Activated CD8-positive, alpha-beta T cell treated with anti-CD3 and anti-CD28 coated beads for 36 hours (primary cell): Measurements from ENCODE around the gene GSTA5. TPM values are rescaled to one million over a fixed set of nuclear protein-coding genes. Genes with fewer than 3 reads are reported as not detected.
"Not testable (repeated sequence)": the region's sequence is repeated elsewhere in the genome, so short reads cannot be mapped to it uniquely, and the experiment has no call there.

Experiments
- ATAC-seq: fragments of 200-7000 bp; cut with Tn5 transposase; one replicate; pipeline ENCODE4 v1.10.0; 2021; ENCODE audit warnings: mild to moderate bottlenecking, moderate library complexity
- CTCF ChIA-PET: fragments of 350-600 bp; sonication (Branson Sonifier 250); formaldehyde crosslinking; loops from one replicate; lab custom pipeline; 2021; ENCODE audit warnings: antibody characterized with exemption; lab: Charles Lee
- POLR2A ChIA-PET: fragments of 350-600 bp; sonication (Branson Sonifier 250); formaldehyde crosslinking; loops from one replicate; lab custom pipeline; 2021; ENCODE audit warnings: antibody characterized with exemption; lab: Charles Lee
- DNase-seq: peaks from one replicate; pipeline ENCODE4 v3.0.0-alpha.2; 2020
- H3K27ac Mint-ChIP-seq: one replicate; pipeline ENCODE4 v1.8.0; 2021; ENCODE audit warnings: mild to moderate bottlenecking, mixed read lengths
- H3K27me3 Mint-ChIP-seq: one replicate; pipeline ENCODE4 v1.8.0; 2021; ENCODE audit warnings: mixed read lengths
- H3K36me3 Mint-ChIP-seq: one replicate; pipeline ENCODE4 v1.8.0; 2021; ENCODE audit warnings: low read depth, mixed read lengths
- H3K4me1 Mint-ChIP-seq: one replicate; pipeline ENCODE4 v1.8.0; 2021; ENCODE audit warnings: low read depth, mixed read lengths
- H3K4me3 Mint-ChIP-seq: one replicate; pipeline ENCODE4 v1.8.0; 2021; ENCODE audit warnings: mild to moderate bottlenecking, moderate library complexity, mixed read lengths
- H3K9me3 Mint-ChIP-seq: one replicate; pipeline ENCODE4 v1.8.0; 2021; ENCODE audit warnings: mixed read lengths
- CTCF ChIP-seq: fragments of 200-600 bp; IDR thresholded peaks from one replicate; pipeline ENCODE4 v1.8.0; 2022; ENCODE audit warnings: antibody characterized with exemption, mild to moderate bottlenecking
- intact Hi-C: fragments of 100-400 bp; cut with micrococcal nuclease; formaldehyde crosslinking; loops from one replicate; pipeline ENCODE4 v1.10.0; 2022
- total RNA-seq, 2 experiments: library from RNA; stranded (reverse); gene quantifications; one replicate each; pipeline ENCODE4 v1.2.3, GENCODE V29; 2021

Gene GSTA5
- total RNA-seq, 2 experiments from 2014 or later = not detected

- Mint-ChIP-seq H3K27ac (no peak overlapping the region), H3K4me3 (no peak overlapping the region), H3K36me3 (no peaks in the 10 kb centered on the region), H3K4me1 (no peaks in the 10 kb centered on the region), H3K9me3 (peaks cover 11% of the 10 kb centered on the region), H3K27me3 (peaks cover 7% of the 10 kb centered on the region)
- POLR2A ChIA-PET = interaction anchor here (0.6 kb wide), 1 partner anchor 181 kb away, joined by 3 read pairs; no protein-coding TSS in a partner anchor
- CTCF ChIA-PET = interaction anchor here (0.9 kb wide), 1 partner anchor 17 kb away, joined by 3 read pairs; no protein-coding TSS in a partner anchor
- TF ChIP-seq CTCF = no peak
- DNase-seq (no peak), ATAC-seq (no peak)
- intact Hi-C loops = no loop called here
These were observed 18.8 kb downstream of the GSTA5 start for GRCh38 chr6:52821842-52822241.

DNA sequence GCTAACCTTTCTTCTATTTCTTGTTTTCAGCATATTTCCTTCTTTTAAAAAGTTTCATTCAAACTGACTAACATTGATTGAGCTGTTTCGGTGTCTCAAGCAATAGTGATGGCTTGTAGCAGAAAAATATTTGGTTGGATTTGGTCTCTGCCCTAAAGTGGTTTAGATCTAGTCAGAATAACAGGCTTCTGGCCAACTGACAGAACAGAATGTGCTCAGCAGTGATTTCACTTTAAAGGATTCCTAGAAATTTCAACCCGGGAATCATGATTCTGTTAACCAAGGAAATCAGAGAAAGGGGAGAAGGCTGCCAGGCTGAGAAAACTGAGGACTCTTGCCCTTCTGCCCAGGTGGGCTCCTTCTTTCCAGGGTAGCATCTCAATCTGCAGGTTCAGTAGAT lies 20.4 kb downstream of the GSTA5 start:
- DNase-seq (no peak), ATAC-seq (no peak)
- H3K4me3 Mint-ChIP-seq = no peak overlapping the region
- intact Hi-C loops = no loop called here
- CTCF ChIA-PET = no interaction called here
- H3K4me1 Mint-ChIP-seq = no peaks in the 10 kb centered on the region
- H3K36me3 Mint-ChIP-seq = no peaks in the 10 kb centered on the region
- peaks cover 11% of the 10 kb centered on the region for H3K9me3 Mint-ChIP-seq
- TF ChIP-seq CTCF = no peak
- no peak overlapping the region for H3K27ac Mint-ChIP-seq
- POLR2A ChIA-PET = no interaction called here
- H3K27me3 Mint-ChIP-seq = peaks cover 4% of the 10 kb centered on the region

DNA sequence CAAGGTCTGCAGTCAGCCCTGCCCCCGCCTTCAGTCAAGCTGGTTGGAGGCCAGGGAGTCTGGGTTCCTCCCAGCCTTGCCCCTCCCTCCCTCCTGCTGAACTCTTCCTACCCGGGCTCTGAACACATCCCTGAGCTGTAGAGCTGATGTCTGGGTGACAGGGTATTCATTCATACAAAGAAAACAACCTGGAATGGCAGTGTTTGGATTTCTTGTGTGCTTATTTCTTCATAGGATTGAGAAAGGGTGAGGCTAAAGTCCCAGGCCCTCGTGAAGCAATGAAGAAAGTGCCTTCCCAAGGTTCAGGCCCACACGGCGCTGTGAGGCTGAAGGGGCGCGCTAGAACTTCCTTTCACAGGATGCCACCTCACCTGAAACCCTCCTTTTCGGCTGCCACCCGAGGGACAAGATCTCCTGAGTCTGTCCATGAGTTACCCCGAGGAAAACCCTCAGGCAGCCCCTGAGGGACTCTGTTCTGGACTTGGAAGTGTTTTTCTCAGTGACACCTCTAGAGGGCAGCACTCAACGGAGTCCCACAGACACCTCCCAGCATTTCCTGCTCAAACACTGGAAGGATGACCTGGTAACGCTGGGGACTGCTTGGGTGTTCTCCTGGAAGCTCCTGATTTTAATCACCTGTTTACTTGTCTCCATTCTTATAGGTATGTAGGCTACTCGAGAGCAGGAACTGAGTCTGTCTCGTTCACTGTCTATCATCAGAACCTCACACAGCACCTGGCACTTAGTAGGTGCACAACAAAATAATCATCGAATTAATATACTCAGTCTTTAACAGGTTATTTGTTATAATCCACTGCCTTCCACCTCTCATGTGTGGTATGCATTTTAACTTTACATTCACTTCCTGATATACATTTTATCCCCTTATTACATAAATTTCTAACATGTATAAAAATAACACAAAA lies 25.2 kb downstream of the GSTA5 start:
- CTCF ChIA-PET = interaction anchor here (0.7 to 1.3 kb wide), 5 partner anchors 13 to 250 kb away, joined by 3 to 4 read pairs (median 3); partner anchors contain the start of genes FBXO9 and GSTA4
- intact Hi-C loops = no loop called here
- DNase-seq = peak; percentile 54
- Mint-ChIP-seq H3K4me3 (no peak overlapping the region), H3K27ac (no peak overlapping the region), H3K4me1 (no peaks in the 10 kb centered on the region), H3K36me3 (no peaks in the 10 kb centered on the region), H3K27me3 (peaks cover 3% of the 10 kb centered on the region), H3K9me3 (no peaks in the 10 kb centered on the region)
- POLR2A ChIA-PET = interaction anchor here (0.6 kb wide), 1 partner anchor 181 kb away, joined by 3 read pairs; no protein-coding TSS in a partner anchor
- ATAC-seq = peak; percentile 91
- peak; percentile 68 for TF ChIP-seq CTCF

- CTCF ChIA-PET = interaction anchor here (0.6 to 1.0 kb wide), 4 partner anchors 12 to 534 kb away, joined by 3 read pairs; partner anchors contain the start of genes ELOVL5, FBXO9 and GSTA4
- ATAC-seq, H3K9me3 Mint-ChIP-seq, intact Hi-C loops, H3K27me3 Mint-ChIP-seq, H3K36me3 Mint-ChIP-seq, H3K4me1 Mint-ChIP-seq, H3K27ac Mint-ChIP-seq, DNase-seq, POLR2A ChIA-PET, H3K4me3 Mint-ChIP-seq: not testable (repeated sequence)
These were observed 26.1 kb downstream of the GSTA5 start for GRCh38 chr6:52814545-52814944.

DNA sequence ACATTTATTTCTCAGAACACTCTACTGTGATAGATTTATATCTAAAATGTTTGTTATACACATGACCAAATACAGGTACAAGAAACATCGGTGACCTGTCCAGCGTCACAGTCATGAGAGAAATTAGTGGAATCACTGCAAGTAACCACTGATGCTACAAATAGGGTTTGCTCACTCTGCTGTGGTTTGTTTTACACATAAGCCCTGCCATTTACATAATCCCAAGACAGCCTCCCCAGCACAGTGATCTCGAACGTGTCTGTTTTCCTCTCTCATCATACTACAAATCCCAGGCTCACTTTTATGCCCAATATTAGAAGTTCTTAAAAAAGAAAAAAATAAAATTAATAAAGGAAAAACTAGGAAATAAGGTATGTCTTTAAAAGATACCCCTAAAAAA lies 30.8 kb downstream of the GSTA5 start:
- H3K9me3 Mint-ChIP-seq, H3K4me1 Mint-ChIP-seq, H3K4me3 Mint-ChIP-seq, ATAC-seq, intact Hi-C loops, POLR2A ChIA-PET, H3K27ac Mint-ChIP-seq, H3K36me3 Mint-ChIP-seq, CTCF ChIA-PET, DNase-seq: not testable (repeated sequence)
- peaks cover 11% of the 10 kb centered on the region for H3K27me3 Mint-ChIP-seq

DNA sequence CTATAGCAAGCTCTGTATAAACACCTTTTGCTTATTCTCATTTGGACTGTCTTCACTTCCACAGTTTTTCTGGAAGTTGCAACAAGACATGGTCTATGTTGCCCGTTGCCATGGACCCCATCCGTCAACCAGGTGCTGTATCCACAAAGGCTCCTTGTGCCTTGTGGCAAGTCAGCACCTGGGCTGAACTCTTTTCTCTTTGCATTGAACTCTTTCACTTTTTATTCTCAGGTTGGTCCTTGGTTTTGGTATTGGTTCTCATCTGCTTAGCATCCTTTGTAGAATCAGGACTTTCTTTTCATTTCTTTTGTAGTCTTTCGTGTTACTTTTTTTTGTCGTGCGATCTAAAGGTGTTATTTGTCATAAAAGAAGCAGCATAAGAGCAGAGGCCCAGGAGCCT lies 32.0 kb downstream of the GSTA5 start:
- H3K36me3 Mint-ChIP-seq = no peaks in the 10 kb centered on the region
- ATAC-seq (no peak), DNase-seq (no peak)
- H3K27ac Mint-ChIP-seq = no peak overlapping the region
- intact Hi-C loops = no loop called here
- TF ChIP-seq CTCF = no peak
- H3K4me3 Mint-ChIP-seq = no peak overlapping the region
- H3K4me1 Mint-ChIP-seq = no peaks in the 10 kb centered on the region
- H3K27me3 Mint-ChIP-seq = peaks cover 12% of the 10 kb centered on the region
- ChIA-PET CTCF (no interaction called here), POLR2A (no interaction called here)
- no peaks in the 10 kb centered on the region for H3K9me3 Mint-ChIP-seq

- H3K4me3 Mint-ChIP-seq, CTCF ChIA-PET, ATAC-seq, intact Hi-C loops, H3K4me1 Mint-ChIP-seq, H3K9me3 Mint-ChIP-seq, DNase-seq, H3K27ac Mint-ChIP-seq, POLR2A ChIA-PET, H3K36me3 Mint-ChIP-seq: not testable (repeated sequence)
- peaks cover 18% of the 10 kb centered on the region for H3K27me3 Mint-ChIP-seq
These were observed 36.9 kb downstream of the GSTA5 start, which contains the start of gene GSTA1 for GRCh38 chr6:52803668-52804255. Gene GSTA1, minus strand, starts transcription at chr6:52803816. Its CDS starts 4,549 bp downstream, at chr6:52799267.
